ENCODE data around the gene RER1.

RER1 gene

GRCh38 chr1:2407166-2407990, 15.7 kb downstream of the RER1 start:
- no peak for DNase-seq (ENCODE audit: low read depth)

GRCh38 chr1:2407991-2408275, 16.3 kb downstream of the RER1 start:
- no peak for DNase-seq (ENCODE audit: low read depth)

- DNase-seq (ENCODE audit: low read depth): no peak
Measured at GRCh38 chr1:2408456-2408855, 16.8 kb downstream of the RER1 start.

- DNase-seq (ENCODE audit: low read depth): no peak
Measured at GRCh38 chr1:2408859-2409276, 17.2 kb downstream of the RER1 start.

GRCh38 chr1:2409745-2410144, 18.1 kb downstream of the RER1 start:
- no peak for DNase-seq (ENCODE audit: low read depth)

DNA sequence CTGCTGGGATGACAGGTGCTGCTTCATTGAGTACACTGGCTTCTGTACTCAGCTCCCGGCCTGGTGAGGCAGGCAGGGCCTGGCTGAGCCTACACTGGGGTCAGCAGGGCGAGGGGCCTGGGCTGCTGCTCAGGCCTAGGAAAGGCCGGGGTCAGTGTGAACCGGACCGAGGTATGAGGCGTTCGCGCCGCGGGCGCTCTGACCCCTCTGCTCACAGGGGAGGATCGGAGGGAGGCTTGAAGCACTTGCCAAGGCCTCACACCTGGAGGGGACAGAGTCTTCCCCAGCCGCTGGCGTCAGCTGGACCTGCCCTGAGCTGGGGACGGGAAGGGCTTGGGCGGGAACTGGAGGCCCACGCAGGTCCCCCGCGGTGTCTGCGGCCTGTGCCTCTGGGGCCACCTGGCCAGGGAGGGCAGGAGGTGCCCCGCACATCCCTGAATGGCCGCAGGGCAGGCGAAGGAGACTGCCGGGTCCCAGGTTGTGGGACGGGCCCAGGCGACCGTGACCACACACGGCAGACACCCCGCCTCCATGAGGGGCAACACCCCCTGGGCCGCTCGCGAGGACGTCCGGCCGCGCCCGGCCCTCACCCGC, 20.3 kb downstream of the RER1 start:
- no peak for DNase-seq (ENCODE audit: low read depth)

DNA sequence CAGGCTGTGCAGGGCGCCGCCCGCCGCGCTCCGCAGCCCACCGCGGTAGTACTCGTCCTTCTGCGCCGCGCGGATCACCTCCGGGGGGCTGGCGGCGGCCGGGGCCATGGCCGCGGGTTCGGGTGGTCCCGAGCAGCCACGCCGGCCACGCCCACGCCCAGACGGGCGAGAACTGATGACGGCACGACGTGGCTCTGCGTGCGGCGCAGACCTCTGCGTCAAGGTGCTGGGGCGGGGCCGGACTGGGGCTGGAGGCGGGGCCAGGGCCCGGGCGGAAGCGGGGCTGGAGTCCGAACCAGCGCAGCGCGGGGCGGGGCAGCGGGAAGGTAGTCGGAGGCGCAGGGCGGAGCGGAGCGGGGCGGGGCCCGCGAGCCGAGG, 20.7 kb downstream of the RER1 start, which contains the start of gene PEX10:
Gene PEX10 (minus strand): TSS at position 170 of the 378 bp plus-strand sequence. CDS start 62 bp downstream, at position 108.
- peak; percentile 99 for DNase-seq (ENCODE audit: low read depth)

- DNase-seq (ENCODE audit: low read depth): no peak
Measured at GRCh38 chr1:2412773-2413494, 21.3 kb downstream of the RER1 start.

DNA sequence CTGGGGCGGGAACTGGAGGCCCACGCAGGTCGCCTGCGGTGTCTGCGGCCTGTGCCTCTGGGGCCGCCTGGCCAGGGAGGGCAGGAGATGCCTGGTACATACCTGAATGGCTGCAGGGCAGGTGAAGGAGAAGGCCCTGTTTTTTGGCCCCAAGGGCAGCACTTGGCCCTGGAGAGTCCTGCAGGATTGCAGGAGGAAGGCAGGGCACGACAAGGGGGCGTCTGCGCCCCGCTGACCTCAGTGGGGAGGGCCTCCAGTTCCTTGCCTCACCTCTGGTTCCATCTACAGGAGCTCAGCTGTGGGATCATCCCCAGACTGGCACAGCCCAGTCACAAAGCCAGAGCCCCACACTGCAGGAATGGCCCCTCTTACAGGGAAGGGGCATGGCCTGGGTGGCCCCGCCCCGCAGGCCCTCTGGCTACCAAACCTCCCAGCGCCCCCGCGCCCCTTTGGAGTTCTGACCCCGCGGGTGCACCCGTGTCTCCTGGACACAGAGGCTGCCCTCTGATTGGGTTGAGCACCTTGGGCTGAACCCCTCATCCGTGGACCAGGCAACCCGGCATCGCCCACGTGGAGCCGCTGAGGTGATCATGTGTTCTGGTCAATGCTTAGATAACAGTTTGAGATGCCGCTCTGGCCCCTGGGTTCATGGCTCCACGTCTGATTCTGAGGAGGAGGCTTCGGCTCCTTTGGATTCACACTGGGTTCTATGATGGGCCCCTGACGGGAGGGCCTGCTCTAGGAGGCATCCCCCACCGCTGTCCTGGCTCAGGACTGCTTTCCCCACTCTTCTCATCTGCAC, 22.1 kb downstream of the RER1 start:
- DNase-seq (ENCODE audit: low read depth): no peak

GRCh38 chr1:2414297-2414958, 22.8 kb downstream of the RER1 start:
- peak; percentile 72 for DNase-seq (ENCODE audit: low read depth)

- DNase-seq (ENCODE audit: low read depth): no peak
Measured at GRCh38 chr1:2415337-2415736, 23.7 kb downstream of the RER1 start.

- no peak for DNase-seq (ENCODE audit: low read depth)
Measured at GRCh38 chr1:2415801-2416208, 24.2 kb downstream of the RER1 start.

- no peak for DNase-seq (ENCODE audit: low read depth)
Measured at GRCh38 chr1:2416403-2416802, 24.8 kb downstream of the RER1 start.

GRCh38 chr1:2417083-2417832, 25.6 kb downstream of the RER1 start:
- DNase-seq (ENCODE audit: low read depth): no peak

DNA sequence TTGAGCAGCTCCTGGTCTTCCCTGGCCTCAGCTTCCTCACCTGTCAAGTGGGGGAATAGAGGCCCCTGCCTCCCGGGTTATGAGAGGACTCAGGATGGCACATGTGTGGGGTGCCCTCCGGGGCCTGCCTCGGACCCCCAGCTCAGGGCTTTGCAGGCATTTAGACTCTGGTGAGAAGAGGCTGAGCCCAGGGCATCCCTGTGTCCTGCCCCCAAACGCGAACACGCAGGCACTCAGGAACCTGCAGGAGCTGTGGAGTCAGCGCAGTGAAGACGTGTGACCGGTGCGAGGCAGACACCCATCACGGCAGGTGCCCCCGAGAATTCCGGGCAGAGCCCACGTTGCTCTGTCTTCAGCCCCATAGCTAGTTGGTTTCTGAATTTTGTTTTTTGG, 26.2 kb downstream of the RER1 start:
- no peak for DNase-seq (ENCODE audit: low read depth)

DNA sequence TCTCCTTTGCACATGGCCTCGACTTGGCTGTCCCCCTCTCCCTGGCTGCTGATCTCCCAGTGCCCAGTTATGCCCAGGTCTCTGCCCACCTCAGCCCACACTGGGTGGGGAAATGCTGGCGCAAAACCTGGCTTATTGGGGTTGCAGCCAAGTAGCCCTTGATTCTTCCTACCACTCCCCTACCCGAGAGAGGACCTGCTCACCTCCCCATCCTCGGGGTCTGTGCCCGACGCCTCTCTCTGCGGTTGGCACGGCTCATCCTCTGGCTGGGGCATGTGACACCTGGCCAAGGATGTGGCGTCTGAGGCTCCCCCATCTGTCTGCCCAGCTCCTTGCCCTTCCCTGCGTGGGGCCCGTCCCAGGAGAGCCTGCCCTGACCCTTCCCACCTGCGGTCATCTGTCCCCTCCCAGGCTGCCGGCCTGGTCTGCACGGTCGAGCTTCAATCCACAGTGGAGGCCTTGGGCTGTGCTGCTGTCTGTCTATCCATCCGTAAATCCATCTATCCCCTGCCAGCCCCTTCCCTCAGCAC, 27.2 kb downstream of the RER1 start:
- no peak for DNase-seq (ENCODE audit: low read depth)

DNA sequence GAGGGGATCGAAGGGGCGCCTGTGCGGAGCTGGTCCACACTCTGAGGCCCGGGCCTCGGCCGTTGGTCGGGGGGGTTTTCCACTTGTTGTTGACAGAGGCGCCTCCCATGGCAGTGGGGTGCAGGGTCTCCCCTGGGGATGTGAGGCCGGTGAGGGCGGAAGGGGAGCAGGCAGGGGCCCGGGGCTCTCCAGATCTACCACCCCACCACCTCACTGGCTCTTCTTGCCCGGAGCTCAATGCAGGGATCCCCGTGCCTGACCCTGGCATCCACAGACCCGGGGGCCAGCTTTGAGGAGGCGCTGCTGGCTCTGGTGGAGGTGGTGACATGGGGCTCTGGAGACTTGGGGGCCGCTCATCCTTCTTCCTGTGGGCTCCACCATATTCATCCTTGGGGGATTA, 27.8 kb downstream of the RER1 start:
- no peak for DNase-seq (ENCODE audit: low read depth)

- no peak for DNase-seq (ENCODE audit: low read depth)
Measured at GRCh38 chr1:2422523-2422922, 30.9 kb downstream of the RER1 start.

DNA sequence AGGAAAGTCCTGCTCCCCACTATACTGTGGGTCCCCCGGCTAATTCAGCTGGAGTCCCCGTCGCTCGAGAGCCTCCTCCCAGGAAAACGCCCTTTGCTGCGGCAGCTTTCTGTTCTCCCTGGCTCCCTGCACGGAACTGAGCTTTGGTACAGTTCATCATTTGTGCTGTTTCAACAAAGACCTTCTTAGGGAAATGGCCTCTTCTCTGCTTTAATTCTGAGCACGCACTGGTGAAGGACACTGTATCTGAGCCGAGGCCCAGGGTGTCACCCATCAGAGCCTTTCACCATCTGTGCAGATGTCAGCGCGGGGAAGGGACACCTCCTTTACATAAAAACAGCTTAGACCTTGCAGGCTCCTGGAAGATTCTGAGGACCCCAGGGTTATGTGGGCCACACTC, 34.3 kb downstream of the RER1 start:
- no peak for DNase-seq (ENCODE audit: low read depth)

DNA sequence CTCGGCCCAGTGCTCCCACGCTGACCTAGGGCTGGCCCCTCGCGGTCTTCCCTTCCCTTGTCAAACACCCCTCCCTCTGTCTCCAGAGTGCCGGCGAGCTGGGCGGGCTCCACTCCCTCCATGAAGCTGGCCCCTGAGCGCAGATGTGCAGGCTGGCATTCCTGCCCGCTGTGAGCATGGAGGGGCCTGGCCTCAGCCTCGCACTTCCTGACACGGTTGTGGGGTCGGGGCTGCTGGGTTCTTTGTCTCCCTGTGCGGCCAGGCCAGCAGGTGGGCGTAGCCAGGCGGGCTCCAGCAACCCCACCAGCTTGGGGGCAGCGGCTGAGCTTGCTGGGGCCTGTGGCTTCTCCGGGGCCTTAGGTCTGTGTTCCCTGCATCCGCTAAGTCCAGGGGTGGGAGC, 34.9 kb downstream of the RER1 start:
- no peak for DNase-seq (ENCODE audit: low read depth)

GRCh38 chr1:2427051-2427450, 35.4 kb downstream of the RER1 start:
- no peak for DNase-seq (ENCODE audit: low read depth)
